Kidney epithelial cell (primary cell): ENCODE data around the gene EFHC1. TPM values are rescaled to one million over a fixed set of nuclear protein-coding genes. Genes with fewer than 3 reads are reported as not detected.

Experiments used
- DNase-seq: peaks from one replicate; pipeline ENCODE4 v3.0.0-alpha.2; 2010; ENCODE audit warnings: low read depth
- H3K27me3 ChIP-seq: 2 replicates; pipeline ENCODE4 v1.6.0; 2011; ENCODE audit warnings: low read length; ENCODE audit not compliant: control insufficient read depth, insufficient read depth
- H3K36me3 ChIP-seq: 2 replicates; pipeline ENCODE4 v1.5.1; 2011; ENCODE audit warnings: low read length; ENCODE audit not compliant: control insufficient read depth, insufficient read depth
- H3K4me3 ChIP-seq: 2 replicates; pipeline ENCODE4 v1.5.1; 2011; ENCODE audit warnings: low read depth, mild to moderate bottlenecking, control low read depth, low read length
- CTCF ChIP-seq: IDR thresholded peaks from 2 replicates; pipeline ENCODE4 v1.5.1; 2011; ENCODE audit warnings: mild to moderate bottlenecking, moderate library complexity, low read length, control low read depth, inconsistent platforms; ENCODE audit not compliant: insufficient read depth, poor library complexity, severe bottlenecking
- total RNA-seq: library from RNA; depleted of rRNA; stranded (reverse); fragments of >200 nt; gene quantifications from 2 replicates; pipeline ENCODE4 v1.2.3, GENCODE V29; 2015

EFHC1 gene
- total RNA-seq, 1 donor from 2014 or later = 22.9 TPM

GRCh38 chr6:52572536-52572935, 152.4 kb downstream of the EFHC1 start:
- no peak for TF ChIP-seq CTCF
- Histone ChIP-seq H3K27me3 (no peaks in the 10 kb centered on the region), H3K4me3 (no peak overlapping the region), H3K36me3 (no peaks in the 10 kb centered on the region)
- no peak for DNase-seq

- peak; percentile 55 for TF ChIP-seq CTCF
- Histone ChIP-seq H3K36me3 (no peaks in the 10 kb centered on the region), H3K4me3 (no peak overlapping the region), H3K27me3 (no peaks in the 10 kb centered on the region)
- DNase-seq = no peak
Measured at GRCh38 chr6:52573295-52573694, 153.2 kb downstream of the EFHC1 start.

Other genes with a start within 250 kb of the EFHC1 start
- gene IL17A, start 234.0 kb upstream of the EFHC1 start, total RNA-seq = not detected in 2 replicates
- not detected in 2 replicates for gene IL17F, start 175.8 kb upstream of the EFHC1 start, total RNA-seq
- 37.1 and 38.6 TPM in 2 replicates for gene MCM3, start 135.6 kb upstream of the EFHC1 start, total RNA-seq
- gene PAQR8, start 58.2 kb upstream of the EFHC1 start, total RNA-seq = 4.4 and 4.7 TPM in 2 replicates
- gene TRAM2, start 156.7 kb downstream of the EFHC1 start, total RNA-seq = 13.1 and 15.6 TPM in 2 replicates